Measurements from ENCODE around the gene LASP1. TPM values are rescaled to one million over a fixed set of nuclear protein-coding genes. Genes with fewer than 3 reads are reported as not detected.

The LASP1 gene
- total and polyA plus RNA-seq, 9 donors, result 40.9 to 138 (median 95.0) TPM

- intact Hi-C loops (cut with DNase I), result no loop called here
- no peaks in the 10 kb centered on the region for H3K27me3 ChIP-seq
- peaks cover 17% of the 10 kb centered on the region for H3K4me1 ChIP-seq (ENCODE audit: insufficient read depth)
- H3K9me3 ChIP-seq, result no peaks in the 10 kb centered on the region
- no peak for TF ChIP-seq EP300 (IDR thresholded peaks at IDR 0.05)
- no peak for TF ChIP-seq CTCF (IDR thresholded peaks at IDR 0.05)
- no peak for TF ChIP-seq POLR2A (IDR thresholded peaks at IDR 0.05)
- no peak overlapping the region for H3K27ac ChIP-seq
- 66 to 77% (median 76%) methylated on average over 9 to 11 of the region's 11 CpGs for WGBS, 3 donors
- DNase-seq, result no peak
- H3K4me3 ChIP-seq, result no peak overlapping the region
- H3K36me3 ChIP-seq, result no peaks in the 10 kb centered on the region
Measured at GRCh38 chr17:38898812-38899348, 29.0 kb downstream of the LASP1 start.

GRCh38 chr17:38899421-38899820 is 29.6 kb downstream of the LASP1 start:
- TF ChIP-seq CTCF (IDR thresholded peaks at IDR 0.05), result no peak
- no peak for TF ChIP-seq POLR2A (IDR thresholded peaks at IDR 0.05)
- TF ChIP-seq EP300 (IDR thresholded peaks at IDR 0.05), result no peak
- H3K4me3 ChIP-seq, result no peak overlapping the region
- 81 to 92% (median 87%) methylated on average over 5 of the region's 5 CpGs for WGBS, 3 donors
- no peaks in the 10 kb centered on the region for H3K36me3 ChIP-seq
- DNase-seq, result no peak
- H3K9me3 ChIP-seq, result no peaks in the 10 kb centered on the region
- H3K27ac ChIP-seq, result no peak overlapping the region
- no peaks in the 10 kb centered on the region for H3K27me3 ChIP-seq
- peaks cover 12% of the 10 kb centered on the region for H3K4me1 ChIP-seq (ENCODE audit: insufficient read depth)
- intact Hi-C loops (cut with DNase I), result no loop called here

- Histone ChIP-seq H3K36me3 (no peaks in the 10 kb centered on the region), H3K4me3 (no peak overlapping the region), H3K27ac (no peak overlapping the region), H3K9me3 (no peaks in the 10 kb centered on the region), H3K27me3 (no peaks in the 10 kb centered on the region), H3K4me1 (ENCODE audit: insufficient read depth) (peaks cover 12% of the 10 kb centered on the region)
- 25 to 35% (median 30%) methylated on average over 10 of the region's 10 CpGs for WGBS, 3 donors
- peak in 1 of 5 donors; percentile 45 for DNase-seq
- TF ChIP-seq POLR2A (IDR thresholded peaks at IDR 0.05) (no peak), CTCF (IDR thresholded peaks at IDR 0.05) (no peak), EP300 (IDR thresholded peaks at IDR 0.05) (no peak)
- intact Hi-C loops (cut with DNase I), result no loop called here
Measured at GRCh38 chr17:38900978-38901656, 31.3 kb downstream of the LASP1 start.

GRCh38 chr17:38903404-38903803 is 33.5 kb downstream of the LASP1 start:
- Histone ChIP-seq H3K27ac (no peak overlapping the region), H3K27me3 (no peaks in the 10 kb centered on the region), H3K36me3 (no peaks in the 10 kb centered on the region), H3K4me3 (no peak overlapping the region), H3K9me3 (no peaks in the 10 kb centered on the region), H3K4me1 (ENCODE audit: insufficient read depth) (peaks cover 12% of the 10 kb centered on the region)
- TF ChIP-seq EP300 (IDR thresholded peaks at IDR 0.05) (no peak), CTCF (IDR thresholded peaks at IDR 0.05) (no peak), POLR2A (IDR thresholded peaks at IDR 0.05) (no peak)
- 89 to 95% (median 91%) methylated on average over 6 of the region's 6 CpGs for WGBS, 3 donors
- intact Hi-C loops (cut with DNase I), result no loop called here
- no peak for DNase-seq

Data from ovary (tissue), 9 donors.